HepG2 (cell line): ENCODE results near the gene ZDHHC14. TPM values are rescaled to one million over a fixed set of nuclear protein-coding genes. Genes with fewer than 3 reads are reported as not detected.

Experiments used
- CBFB ChIP-seq: sonication (generic); formaldehyde crosslinking; IDR thresholded peaks from 2 replicates; pipeline ENCODE4 v1.4.0; 2020; ENCODE audit warnings: missing genetic modification reagents
- FOXK1 ChIP-seq: sonication (generic); formaldehyde crosslinking; IDR thresholded peaks from 2 replicates; pipeline ENCODE4 v1.4.0; 2020; ENCODE audit warnings: low read depth, missing genetic modification reagents, borderline replicate concordance
- ISL2 ChIP-seq: sonication (generic); formaldehyde crosslinking; IDR thresholded peaks from 2 replicates; pipeline ENCODE4 v1.5.0; 2020; ENCODE audit warnings: missing genetic modification reagents
- JDP2 ChIP-seq: sonication (generic); formaldehyde crosslinking; IDR thresholded peaks from 2 replicates; pipeline ENCODE4 v1.8.1; 2022; ENCODE audit warnings: missing genetic modification reagents, borderline replicate concordance
- MED1 ChIP-seq: sonication (generic); formaldehyde crosslinking; IDR thresholded peaks from 2 replicates; pipeline ENCODE4 v1.4.0; 2020; ENCODE audit warnings: missing genetic modification reagents
- MIXL1 ChIP-seq: IDR thresholded peaks from 2 replicates; pipeline ENCODE4 v1.6.1; 2016
- PAWR ChIP-seq: sonication (generic); formaldehyde crosslinking; IDR thresholded peaks from 2 replicates; pipeline ENCODE4 v1.4.0; 2020; ENCODE audit warnings: missing genetic modification reagents, mild to moderate bottlenecking, borderline replicate concordance
- PAX8 ChIP-seq: sonication (generic); formaldehyde crosslinking; IDR thresholded peaks from 2 replicates; pipeline ENCODE4 v1.8.0; 2022; ENCODE audit warnings: mild to moderate bottlenecking, missing genetic modification reagents, borderline replicate concordance
- RELA ChIP-seq: sonication (generic); formaldehyde crosslinking; IDR thresholded peaks from 2 replicates; pipeline ENCODE4 v1.4.0; 2020; ENCODE audit warnings: missing genetic modification reagents
- TCF7 ChIP-seq: sonication (generic); IDR thresholded peaks from 2 replicates; pipeline ENCODE4 v1.6.1; 2016; ENCODE audit warnings: antibody characterized with exemption, low read depth
- TEAD2 ChIP-seq: sonication (generic); formaldehyde crosslinking; IDR thresholded peaks from 2 replicates; pipeline ENCODE4 v1.9.0; 2021; ENCODE audit warnings: missing genetic modification reagents
- ZFYVE20 ChIP-seq: sonication (generic); formaldehyde crosslinking; IDR thresholded peaks from 2 replicates; pipeline ENCODE4 v1.8.0; 2023; ENCODE audit warnings: low read depth, mild to moderate bottlenecking, moderate library complexity, missing genetic modification reagents, borderline replicate concordance
- ZNF570 ChIP-seq: sonication (generic); formaldehyde crosslinking; IDR thresholded peaks from 2 replicates; pipeline ENCODE4 v1.4.0; 2020; ENCODE audit warnings: mild to moderate bottlenecking, missing genetic modification reagents, borderline replicate concordance
- ZNF703 ChIP-seq: sonication (generic); formaldehyde crosslinking; IDR thresholded peaks from 2 replicates; pipeline ENCODE4 v1.5.1; 2020; ENCODE audit warnings: missing genetic modification reagents, mild to moderate bottlenecking, moderate library complexity, borderline replicate concordance
- ZNF883 ChIP-seq: sonication (generic); formaldehyde crosslinking; IDR thresholded peaks from 2 replicates; pipeline ENCODE4 v1.5.1; 2020; ENCODE audit warnings: mild to moderate bottlenecking, missing genetic modification reagents; ENCODE audit errors: not compliant biosample characterization
- ZSCAN25 ChIP-seq: sonication (generic); formaldehyde crosslinking; IDR thresholded peaks from 2 replicates; pipeline ENCODE4 v1.8.0; 2022; ENCODE audit warnings: mild to moderate bottlenecking, missing genetic modification reagents
- polyA plus RNA-seq, 8 experiments: library from polyadenylated mRNA; depleted of rRNA in 3 of 8; stranded (reverse) in 7 of 8; unstranded in 1 of 8; fragments of >200 nt; fragmentation: Illumina TruSeq in 4 of 8; extraction: Trizol in 4 of 8; gene quantifications; 2 replicates each; pipeline versions ENCODE4 v1.2.1 to v1.2.3, GENCODE V29; 2011 to 2016; ENCODE audit warnings: low read depth in 4 of 8, missing spikeins in 1 of 8, mixed read lengths in 1 of 8; ENCODE audit not compliant: insufficient read depth in 1 of 8
- total RNA-seq, 5 experiments: library from RNA; depleted of rRNA; stranded (reverse); fragments of >200 nt; fragmentation: Illumina TruSeq; extraction: Trizol; gene quantifications; 2 replicates each; pipeline ENCODE4 v1.2.3, GENCODE V29; 2016; ENCODE audit warnings: low read depth in 1 of 5
- TF ChIP-seq, protein P1 (sequence below): sonication (generic); formaldehyde crosslinking; IDR thresholded peaks from 2 replicates; pipeline ENCODE4 v1.4.0; 2020; ENCODE audit warnings: mild to moderate bottlenecking, missing genetic modification reagents
- TF ChIP-seq, protein P2 (sequence below): sonication (generic); formaldehyde crosslinking; IDR thresholded peaks from 2 replicates; pipeline ENCODE4 v1.5.0; 2020; ENCODE audit warnings: missing genetic modification reagents
- TF ChIP-seq, protein P3 (sequence below): sonication (generic); formaldehyde crosslinking; IDR thresholded peaks from 2 replicates; pipeline ENCODE4 v1.5.1; 2020; ENCODE audit warnings: mild to moderate bottlenecking, missing genetic modification reagents

The ZDHHC14 gene
- total and polyA plus RNA-seq, 2 of the 13 experiments (the other 11 are each of a cell fraction or from before 2014, with no cell fraction given): 3.7 to 9.5 TPM

- TF ChIP-seq, protein P1, sequence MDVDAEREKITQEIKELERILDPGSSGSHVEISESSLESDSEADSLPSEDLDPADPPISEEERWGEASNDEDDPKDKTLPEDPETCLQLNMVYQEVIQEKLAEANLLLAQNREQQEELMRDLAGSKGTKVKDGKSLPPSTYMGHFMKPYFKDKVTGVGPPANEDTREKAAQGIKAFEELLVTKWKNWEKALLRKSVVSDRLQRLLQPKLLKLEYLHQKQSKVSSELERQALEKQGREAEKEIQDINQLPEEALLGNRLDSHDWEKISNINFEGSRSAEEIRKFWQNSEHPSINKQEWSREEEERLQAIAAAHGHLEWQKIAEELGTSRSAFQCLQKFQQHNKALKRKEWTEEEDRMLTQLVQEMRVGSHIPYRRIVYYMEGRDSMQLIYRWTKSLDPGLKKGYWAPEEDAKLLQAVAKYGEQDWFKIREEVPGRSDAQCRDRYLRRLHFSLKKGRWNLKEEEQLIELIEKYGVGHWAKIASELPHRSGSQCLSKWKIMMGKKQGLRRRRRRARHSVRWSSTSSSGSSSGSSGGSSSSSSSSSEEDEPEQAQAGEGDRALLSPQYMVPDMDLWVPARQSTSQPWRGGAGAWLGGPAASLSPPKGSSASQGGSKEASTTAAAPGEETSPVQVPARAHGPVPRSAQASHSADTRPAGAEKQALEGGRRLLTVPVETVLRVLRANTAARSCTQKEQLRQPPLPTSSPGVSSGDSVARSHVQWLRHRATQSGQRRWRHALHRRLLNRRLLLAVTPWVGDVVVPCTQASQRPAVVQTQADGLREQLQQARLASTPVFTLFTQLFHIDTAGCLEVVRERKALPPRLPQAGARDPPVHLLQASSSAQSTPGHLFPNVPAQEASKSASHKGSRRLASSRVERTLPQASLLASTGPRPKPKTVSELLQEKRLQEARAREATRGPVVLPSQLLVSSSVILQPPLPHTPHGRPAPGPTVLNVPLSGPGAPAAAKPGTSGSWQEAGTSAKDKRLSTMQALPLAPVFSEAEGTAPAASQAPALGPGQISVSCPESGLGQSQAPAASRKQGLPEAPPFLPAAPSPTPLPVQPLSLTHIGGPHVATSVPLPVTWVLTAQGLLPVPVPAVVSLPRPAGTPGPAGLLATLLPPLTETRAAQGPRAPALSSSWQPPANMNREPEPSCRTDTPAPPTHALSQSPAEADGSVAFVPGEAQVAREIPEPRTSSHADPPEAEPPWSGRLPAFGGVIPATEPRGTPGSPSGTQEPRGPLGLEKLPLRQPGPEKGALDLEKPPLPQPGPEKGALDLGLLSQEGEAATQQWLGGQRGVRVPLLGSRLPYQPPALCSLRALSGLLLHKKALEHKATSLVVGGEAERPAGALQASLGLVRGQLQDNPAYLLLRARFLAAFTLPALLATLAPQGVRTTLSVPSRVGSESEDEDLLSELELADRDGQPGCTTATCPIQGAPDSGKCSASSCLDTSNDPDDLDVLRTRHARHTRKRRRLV (CRISPR knock-in tag): no peak
- TF ChIP-seq ZNF703 (no peak), MED1 (no peak), ZNF570 (no peak), CBFB (no peak), MIXL1 (CRISPR knock-in tag) (no peak), ISL2 (CRISPR knock-in tag) (no peak), TCF7 (no peak), ZFYVE20 (no peak), FOXK1 (CRISPR knock-in tag) (peak; percentile 55; the same call in 1 of the 2 replicates), PAWR (CRISPR knock-in tag) (no peak), ZSCAN25 (CRISPR knock-in tag) (no peak), JDP2 (CRISPR knock-in tag) (no peak), PAX8 (CRISPR knock-in tag) (no peak), ZNF883 (CRISPR knock-in tag) (no peak), RELA (CRISPR knock-in tag) (no peak), TEAD2 (no peak)
- TF ChIP-seq, protein P2, sequence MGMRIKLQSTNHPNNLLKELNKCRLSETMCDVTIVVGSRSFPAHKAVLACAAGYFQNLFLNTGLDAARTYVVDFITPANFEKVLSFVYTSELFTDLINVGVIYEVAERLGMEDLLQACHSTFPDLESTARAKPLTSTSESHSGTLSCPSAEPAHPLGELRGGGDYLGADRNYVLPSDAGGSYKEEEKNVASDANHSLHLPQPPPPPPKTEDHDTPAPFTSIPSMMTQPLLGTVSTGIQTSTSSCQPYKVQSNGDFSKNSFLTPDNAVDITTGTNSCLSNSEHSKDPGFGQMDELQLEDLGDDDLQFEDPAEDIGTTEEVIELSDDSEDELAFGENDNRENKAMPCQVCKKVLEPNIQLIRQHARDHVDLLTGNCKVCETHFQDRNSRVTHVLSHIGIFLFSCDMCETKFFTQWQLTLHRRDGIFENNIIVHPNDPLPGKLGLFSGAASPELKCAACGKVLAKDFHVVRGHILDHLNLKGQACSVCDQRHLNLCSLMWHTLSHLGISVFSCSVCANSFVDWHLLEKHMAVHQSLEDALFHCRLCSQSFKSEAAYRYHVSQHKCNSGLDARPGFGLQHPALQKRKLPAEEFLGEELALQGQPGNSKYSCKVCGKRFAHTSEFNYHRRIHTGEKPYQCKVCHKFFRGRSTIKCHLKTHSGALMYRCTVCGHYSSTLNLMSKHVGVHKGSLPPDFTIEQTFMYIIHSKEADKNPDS: no peak
- TF ChIP-seq, protein P3, sequence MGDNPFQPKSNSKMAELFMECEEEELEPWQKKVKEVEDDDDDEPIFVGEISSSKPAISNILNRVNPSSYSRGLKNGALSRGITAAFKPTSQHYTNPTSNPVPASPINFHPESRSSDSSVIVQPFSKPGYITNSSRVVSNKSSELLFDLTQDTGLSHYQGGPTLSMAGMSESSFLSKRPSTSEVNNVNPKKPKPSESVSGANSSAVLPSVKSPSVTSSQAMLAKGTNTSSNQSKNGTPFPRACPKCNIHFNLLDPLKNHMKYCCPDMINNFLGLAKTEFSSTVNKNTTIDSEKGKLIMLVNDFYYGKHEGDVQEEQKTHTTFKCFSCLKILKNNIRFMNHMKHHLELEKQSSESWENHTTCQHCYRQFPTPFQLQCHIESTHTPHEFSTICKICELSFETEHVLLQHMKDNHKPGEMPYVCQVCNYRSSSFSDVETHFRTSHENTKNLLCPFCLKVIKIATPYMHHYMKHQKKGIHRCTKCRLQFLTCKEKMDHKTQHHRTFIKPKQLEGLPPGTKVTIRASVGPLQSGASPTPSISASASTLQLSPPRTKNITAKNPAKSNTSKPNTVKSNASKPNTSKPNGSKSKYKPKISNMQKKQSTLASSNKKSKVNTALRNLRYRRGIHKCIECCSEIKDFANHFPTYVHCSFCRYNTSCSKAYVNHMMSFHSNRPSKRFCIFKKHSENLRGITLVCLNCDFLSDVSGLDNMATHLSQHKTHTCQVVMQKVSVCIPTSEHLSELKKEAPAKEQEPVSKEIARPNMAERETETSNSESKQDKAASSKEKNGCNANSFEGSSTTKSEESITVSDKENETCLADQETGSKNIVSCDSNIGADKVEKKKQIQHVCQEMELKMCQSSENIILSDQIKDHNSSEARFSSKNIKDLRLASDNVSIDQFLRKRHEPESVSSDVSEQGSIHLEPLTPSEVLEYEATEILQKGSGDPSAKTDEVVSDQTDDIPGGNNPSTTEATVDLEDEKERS (CRISPR knock-in tag): no peak
These were observed 43.6 kb downstream of the ZDHHC14 start (continued) for GRCh38 chr6:157424491-157425020.
